Measurements from ENCODE around the gene PATJ. TPM values are rescaled to one million over a fixed set of nuclear protein-coding genes. Genes with fewer than 3 reads are reported as not detected.

PATJ gene
- total and polyA plus RNA-seq, 2 donors (not counting 3 experiments of a cell fraction or from before 2014, with no cell fraction given), result 1.1 to 3.0 TPM

- no peaks in the 10 kb centered on the region for H3K79me2 ChIP-seq (ENCODE audit: control insufficient read depth, insufficient read depth, low read length)
- intact Hi-C loops (cut with micrococcal nuclease), result no loop called here
- H3K4me1 ChIP-seq (ENCODE audit: control insufficient read depth, extremely low read depth, insufficient read depth, low read length), result peaks cover 6% of the 10 kb centered on the region
- dilution Hi-C loops (cut with MboI; ENCODE audit: extremely low pct_ligation_motif_present, low sequenced_read_pairs), result no loop called here
- BruUV-seq (replicated peaks), result no TSS peak
- H4K20me1 ChIP-seq (replicated peaks; ENCODE audit: control insufficient read depth, extremely low read depth, insufficient read depth, low read length), result no peaks in the 10 kb centered on the region
- H3K9ac ChIP-seq (replicated peaks; ENCODE audit: extremely low read depth, insufficient read depth, low read length), result no peak overlapping the region
- ChIA-PET CTCF (interaction anchor here (1.0 to 3.6 kb wide), 8 partner anchors 9 to 748 kb away, joined by 3 to 16 read pairs (median 4); no protein-coding TSS in a partner anchor), POLR2A (no interaction called here)
- H3K9me3 ChIP-seq (replicated peaks; ENCODE audit: control insufficient read depth, insufficient read depth, low read length), result no peaks in the 10 kb centered on the region
- TF ChIP-seq EZH2 (IDR thresholded peaks at IDR 0.05; ENCODE audit: borderline replicate concordance, low read depth, low read length, severe bottlenecking) (no peak), POLR2A (IDR thresholded peaks at IDR 0.05; ENCODE audit: low read depth, low read length) (no peak), MAX (IDR thresholded peaks at IDR 0.05; ENCODE audit: insufficient read depth, insufficient read length) (no peak), POLR2AphosphoS5 (IDR thresholded peaks at IDR 0.05; ENCODE audit: insufficient read depth, low read depth, low read length) (no peak), FOS (IDR thresholded peaks at IDR 0.05; ENCODE audit: borderline replicate concordance, insufficient read depth, low read length) (no peak), MYC (IDR thresholded peaks at IDR 0.05; ENCODE audit: low read depth, low read length) (no peak), JUN (IDR thresholded peaks at IDR 0.05; ENCODE audit: borderline replicate concordance, insufficient read depth, insufficient read length, low read depth) (no peak)
- TF ChIP-seq, protein P1, sequence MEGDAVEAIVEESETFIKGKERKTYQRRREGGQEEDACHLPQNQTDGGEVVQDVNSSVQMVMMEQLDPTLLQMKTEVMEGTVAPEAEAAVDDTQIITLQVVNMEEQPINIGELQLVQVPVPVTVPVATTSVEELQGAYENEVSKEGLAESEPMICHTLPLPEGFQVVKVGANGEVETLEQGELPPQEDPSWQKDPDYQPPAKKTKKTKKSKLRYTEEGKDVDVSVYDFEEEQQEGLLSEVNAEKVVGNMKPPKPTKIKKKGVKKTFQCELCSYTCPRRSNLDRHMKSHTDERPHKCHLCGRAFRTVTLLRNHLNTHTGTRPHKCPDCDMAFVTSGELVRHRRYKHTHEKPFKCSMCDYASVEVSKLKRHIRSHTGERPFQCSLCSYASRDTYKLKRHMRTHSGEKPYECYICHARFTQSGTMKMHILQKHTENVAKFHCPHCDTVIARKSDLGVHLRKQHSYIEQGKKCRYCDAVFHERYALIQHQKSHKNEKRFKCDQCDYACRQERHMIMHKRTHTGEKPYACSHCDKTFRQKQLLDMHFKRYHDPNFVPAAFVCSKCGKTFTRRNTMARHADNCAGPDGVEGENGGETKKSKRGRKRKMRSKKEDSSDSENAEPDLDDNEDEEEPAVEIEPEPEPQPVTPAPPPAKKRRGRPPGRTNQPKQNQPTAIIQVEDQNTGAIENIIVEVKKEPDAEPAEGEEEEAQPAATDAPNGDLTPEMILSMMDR (IDR thresholded peaks at IDR 0.05; ENCODE audit: extremely low read depth in 1 of 2, insufficient read depth in 1 of 2, low read depth in 1 of 2, low read length in 2 of 2), result no peak
- H3K4me2 ChIP-seq (ENCODE audit: insufficient read depth, low read length), result no peak overlapping the region
- H3K27me3 ChIP-seq (ENCODE audit: control insufficient read depth in 2 of 2, insufficient read depth in 2 of 2, low read length in 2 of 2), result no peaks in the 10 kb centered on the region
- H3K4me3 ChIP-seq (replicated peaks in 1 of 3; ENCODE audit: insufficient read depth in 1 of 3, low read depth in 1 of 3, low read length in 3 of 3), result no peak overlapping the region
- no peaks in the 10 kb centered on the region for H3K9me1 ChIP-seq (replicated peaks; ENCODE audit: control insufficient read depth, extremely low read depth, insufficient read depth, low read length)
- no peak overlapping the region for H3K27ac ChIP-seq (ENCODE audit: insufficient read depth, low read depth, low read length)
- DNase-seq (ENCODE audit: low read depth, low spot score) (peak; percentile 10), FAIRE-seq (no peak)
- H3K36me3 ChIP-seq (ENCODE audit: control insufficient read depth in 2 of 2, extremely low read depth in 1 of 2, insufficient read depth in 2 of 2, low read length in 2 of 2), result no peaks in the 10 kb centered on the region
- no peak overlapping the region for H2AFZ ChIP-seq (ENCODE audit: low read depth, low read length)
These were observed 351.0 kb downstream of the PATJ start for GRCh38 chr1:62093261-62093660.

Measured in endothelial cell of umbilical vein (primary cell).